Measurements from ENCODE around the gene SCAF4. TPM values are rescaled to one million over a fixed set of nuclear protein-coding genes. Genes with fewer than 3 reads are reported as not detected.

SCAF4 gene
- polyA plus RNA-seq, 1 of the 3 experiments (the other 2 are of a cell fraction), result 8.5 TPM

DNA sequence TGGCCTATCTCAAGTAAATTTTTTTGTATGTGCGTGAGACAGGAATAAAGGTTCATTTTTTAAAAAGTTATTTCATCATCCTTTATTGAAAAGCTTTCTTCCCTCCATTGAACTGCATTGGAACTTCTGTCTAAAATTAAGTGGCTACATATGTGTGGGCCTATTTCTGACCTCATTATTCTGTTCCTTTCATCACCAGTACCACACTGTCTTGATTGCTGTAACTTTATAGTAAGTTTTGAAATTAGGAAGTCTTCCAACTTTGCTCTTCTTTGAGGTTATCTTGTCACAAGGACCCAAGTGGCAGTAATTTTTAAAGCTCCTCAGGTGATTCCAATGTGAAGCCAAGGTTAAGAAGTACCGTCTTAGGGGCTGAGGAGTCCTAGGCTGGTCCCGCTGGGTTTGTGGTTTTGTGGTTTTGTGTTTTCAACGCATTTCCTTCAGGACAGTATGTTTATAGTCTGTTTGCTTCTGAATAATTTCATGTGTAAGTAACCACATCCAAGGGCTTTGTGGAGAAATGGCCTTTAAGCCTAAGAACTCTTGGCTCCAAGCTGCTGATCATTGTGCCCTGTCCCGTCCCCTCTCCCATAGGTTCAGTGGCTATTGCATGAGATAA is 12.4 kb upstream of the SCAF4 start:
- 72% methylated on average over 5 of the region's 5 CpGs for WGBS (ENCODE audit: low lambda C conversion rate)
- Histone ChIP-seq H3K9me2 (no peaks in the 10 kb centered on the region), H3K4me2 (no peak overlapping the region), H3K9me3 (no peaks in the 10 kb centered on the region), H3K9ac (no peak overlapping the region), H3K27me3 (ENCODE audit: insufficient read depth) (no peaks in the 10 kb centered on the region), H3K27ac (ENCODE audit: low read depth in 2 of 2, low read length in 1 of 2) (no peak overlapping the region), H3K36me3 (replicated peaks in 1 of 2; ENCODE audit: control insufficient read depth in 1 of 2, insufficient read depth in 2 of 2, low read length in 1 of 2) (peaks cover 0 to 8% of the 10 kb centered on the region in 2 experiments), H3K79me2 (ENCODE audit: insufficient read depth) (no peaks in the 10 kb centered on the region; the same call in 1 of the 2 replicates), H3F3A (replicated peaks; ENCODE audit: insufficient read depth) (no peaks in the 10 kb centered on the region), H3K4me1 (ENCODE audit: control insufficient read depth in 1 of 2, insufficient read depth in 2 of 2, low read depth in 1 of 2, low read length in 1 of 2) (no peaks in the 10 kb centered on the region), H4K20me1 (ENCODE audit: insufficient read depth) (no peaks in the 10 kb centered on the region), H3K4me3 (ENCODE audit: low read depth in 2 of 2, low read length in 1 of 2) (no peak overlapping the region), H2AFZ (ENCODE audit: low read depth) (no peak overlapping the region)
- TF ChIP-seq EZH2phosphoT487 (IDR thresholded peaks at IDR 0.05; ENCODE audit: borderline replicate concordance, low read depth), result no peak
- TF ChIP-seq TCF12 (IDR thresholded peaks at IDR 0.05), result no peak
- no peak for TF ChIP-seq ZBTB33 (IDR thresholded peaks at IDR 0.05; ENCODE audit: borderline replicate concordance, low read depth)
- TF ChIP-seq POLR2AphosphoS5 (IDR thresholded peaks at IDR 0.05; ENCODE audit: low read depth, low read length), result no peak
- TF ChIP-seq, protein P1, sequence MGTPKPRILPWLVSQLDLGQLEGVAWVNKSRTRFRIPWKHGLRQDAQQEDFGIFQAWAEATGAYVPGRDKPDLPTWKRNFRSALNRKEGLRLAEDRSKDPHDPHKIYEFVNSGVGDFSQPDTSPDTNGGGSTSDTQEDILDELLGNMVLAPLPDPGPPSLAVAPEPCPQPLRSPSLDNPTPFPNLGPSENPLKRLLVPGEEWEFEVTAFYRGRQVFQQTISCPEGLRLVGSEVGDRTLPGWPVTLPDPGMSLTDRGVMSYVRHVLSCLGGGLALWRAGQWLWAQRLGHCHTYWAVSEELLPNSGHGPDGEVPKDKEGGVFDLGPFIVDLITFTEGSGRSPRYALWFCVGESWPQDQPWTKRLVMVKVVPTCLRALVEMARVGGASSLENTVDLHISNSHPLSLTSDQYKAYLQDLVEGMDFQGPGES (IDR thresholded peaks at IDR 0.05; ENCODE audit: low read depth, low read length), result no peak
- no peak for TF ChIP-seq TAF1 (IDR thresholded peaks at IDR 0.05; ENCODE audit: borderline replicate concordance, low read depth, low read length)
- TF ChIP-seq MEF2A (IDR thresholded peaks at IDR 0.05; ENCODE audit: borderline replicate concordance, low read depth), result no peak
- POLR2A ChIA-PET, result no interaction called here
- CTCF ChIA-PET, result interaction anchor here (1.0 kb wide), 1 partner anchor 11 kb away, joined by 4 read pairs; no protein-coding TSS in a partner anchor
- no peak for DNase-seq

DNA sequence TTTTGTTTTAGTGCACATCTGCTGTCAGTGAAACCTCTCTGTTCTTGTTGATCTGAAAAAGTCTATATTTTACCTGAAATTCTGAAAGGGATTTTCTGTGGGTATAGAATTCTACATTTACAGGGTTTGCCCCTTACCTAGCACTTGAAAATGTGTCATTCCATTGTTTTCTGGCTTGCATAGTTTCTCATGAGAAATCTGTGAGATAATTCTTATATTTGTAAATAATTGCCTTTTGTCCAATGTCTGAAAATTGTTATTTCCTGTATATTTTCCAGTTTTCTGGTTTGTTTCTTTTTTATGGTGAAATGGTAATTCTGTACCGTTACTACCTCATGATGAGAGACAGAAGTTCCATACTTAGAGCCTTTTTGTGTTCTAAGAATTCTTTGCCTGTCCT is 11.8 kb upstream of the SCAF4 start:
- H3K36me3 ChIP-seq (replicated peaks in 1 of 2; ENCODE audit: control insufficient read depth in 1 of 2, insufficient read depth in 2 of 2, low read length in 1 of 2), result peaks cover 0 to 8% of the 10 kb centered on the region in 2 experiments
- no peaks in the 10 kb centered on the region for H3K9me2 ChIP-seq
- no peak overlapping the region for H3K4me3 ChIP-seq (ENCODE audit: low read depth in 2 of 2, low read length in 1 of 2)
- peaks cover 3% of the 10 kb centered on the region for H3F3A ChIP-seq (replicated peaks; ENCODE audit: insufficient read depth)
- H3K27ac ChIP-seq (ENCODE audit: low read depth in 2 of 2, low read length in 1 of 2), result no peak overlapping the region
- no peak overlapping the region for H2AFZ ChIP-seq (ENCODE audit: low read depth)
- CTCF ChIA-PET, result no interaction called here
- WGBS (ENCODE audit: low lambda C conversion rate), result 76% methylated on average over 1 of the region's 1 CpG
- no peaks in the 10 kb centered on the region for H3K4me1 ChIP-seq (ENCODE audit: control insufficient read depth in 1 of 2, insufficient read depth in 2 of 2, low read depth in 1 of 2, low read length in 1 of 2)
- no peaks in the 10 kb centered on the region for H3K9me3 ChIP-seq
- H3K27me3 ChIP-seq (ENCODE audit: insufficient read depth), result no peaks in the 10 kb centered on the region
- POLR2A ChIA-PET, result no interaction called here
- no peak for DNase-seq
- TF ChIP-seq TEAD4 (IDR thresholded peaks at IDR 0.05; ENCODE audit: borderline replicate concordance, insufficient read depth) (no peak), FOXM1 (IDR thresholded peaks at IDR 0.05; ENCODE audit: low read depth) (no peak), ZBTB33 (IDR thresholded peaks at IDR 0.05; ENCODE audit: borderline replicate concordance, low read depth) (no peak), MXI1 (IDR thresholded peaks at IDR 0.05; ENCODE audit: low read depth, low read length) (no peak)
- TF ChIP-seq, protein P2, sequence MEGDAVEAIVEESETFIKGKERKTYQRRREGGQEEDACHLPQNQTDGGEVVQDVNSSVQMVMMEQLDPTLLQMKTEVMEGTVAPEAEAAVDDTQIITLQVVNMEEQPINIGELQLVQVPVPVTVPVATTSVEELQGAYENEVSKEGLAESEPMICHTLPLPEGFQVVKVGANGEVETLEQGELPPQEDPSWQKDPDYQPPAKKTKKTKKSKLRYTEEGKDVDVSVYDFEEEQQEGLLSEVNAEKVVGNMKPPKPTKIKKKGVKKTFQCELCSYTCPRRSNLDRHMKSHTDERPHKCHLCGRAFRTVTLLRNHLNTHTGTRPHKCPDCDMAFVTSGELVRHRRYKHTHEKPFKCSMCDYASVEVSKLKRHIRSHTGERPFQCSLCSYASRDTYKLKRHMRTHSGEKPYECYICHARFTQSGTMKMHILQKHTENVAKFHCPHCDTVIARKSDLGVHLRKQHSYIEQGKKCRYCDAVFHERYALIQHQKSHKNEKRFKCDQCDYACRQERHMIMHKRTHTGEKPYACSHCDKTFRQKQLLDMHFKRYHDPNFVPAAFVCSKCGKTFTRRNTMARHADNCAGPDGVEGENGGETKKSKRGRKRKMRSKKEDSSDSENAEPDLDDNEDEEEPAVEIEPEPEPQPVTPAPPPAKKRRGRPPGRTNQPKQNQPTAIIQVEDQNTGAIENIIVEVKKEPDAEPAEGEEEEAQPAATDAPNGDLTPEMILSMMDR (IDR thresholded peaks at IDR 0.05), result no peak
- TF ChIP-seq, protein P3, sequence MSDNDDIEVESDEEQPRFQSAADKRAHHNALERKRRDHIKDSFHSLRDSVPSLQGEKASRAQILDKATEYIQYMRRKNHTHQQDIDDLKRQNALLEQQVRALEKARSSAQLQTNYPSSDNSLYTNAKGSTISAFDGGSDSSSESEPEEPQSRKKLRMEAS (IDR thresholded peaks at IDR 0.05; ENCODE audit: low read depth), result no peak
- H4K20me1 ChIP-seq (ENCODE audit: insufficient read depth), result no peaks in the 10 kb centered on the region
- H3K4me2 ChIP-seq, result no peak overlapping the region
- H3K79me2 ChIP-seq (ENCODE audit: insufficient read depth), result no peaks in the 10 kb centered on the region; the same call in 1 of the 2 replicates
- no peak overlapping the region for H3K9ac ChIP-seq

All from SK-N-SH (cell line).